HG03280 (cell line): ENCODE data around the gene PDZD8.

Experiments
- ATAC-seq: cut with Tn5 transposase; IDR thresholded peaks from one replicate; pipeline ENCODE4 v1.9.1; 2021; ENCODE audit warnings: mild to moderate bottlenecking, moderate library complexity; ENCODE audit not compliant: unreplicated experiment

Gene PDZD8

GRCh38 chr10:117391436-117392205 lies 16.4 kb upstream of the PDZD8 start:
- no peak for ATAC-seq

GRCh38 chr10:117390420-117390819 lies 15.2 kb upstream of the PDZD8 start:
- no peak for ATAC-seq

GRCh38 chr10:117386805-117387204 lies 11.6 kb upstream of the PDZD8 start:
- ATAC-seq = no peak

- ATAC-seq = no peak
Observed at GRCh38 chr10:117382861-117383260, 7.6 kb upstream of the PDZD8 start.

- ATAC-seq = peak; percentile 31
Observed at GRCh38 chr10:117374506-117375359, 507 bp downstream of the PDZD8 start.

- ATAC-seq = no peak
Observed at GRCh38 chr10:117373823-117374505, 1.3 kb downstream of the PDZD8 start.

GRCh38 chr10:117370205-117370604 lies 5.0 kb downstream of the PDZD8 start:
- ATAC-seq = no peak

GRCh38 chr10:117367718-117368117 lies 7.5 kb downstream of the PDZD8 start:
- no peak for ATAC-seq

GRCh38 chr10:117366741-117367140 lies 8.5 kb downstream of the PDZD8 start:
- ATAC-seq = no peak

- ATAC-seq = no peak
Observed at GRCh38 chr10:117365612-117366011, 9.6 kb downstream of the PDZD8 start.

GRCh38 chr10:117364110-117364960 lies 10.9 kb downstream of the PDZD8 start:
- ATAC-seq = no peak

- ATAC-seq = no peak
Observed at GRCh38 chr10:117363028-117363427, 12.2 kb downstream of the PDZD8 start.

- no peak for ATAC-seq
Observed at GRCh38 chr10:117362313-117362712, 12.9 kb downstream of the PDZD8 start.

- no peak for ATAC-seq
Observed at GRCh38 chr10:117360994-117361667, 14.1 kb downstream of the PDZD8 start.

- ATAC-seq = no peak
Observed at GRCh38 chr10:117360016-117360415, 15.2 kb downstream of the PDZD8 start.

GRCh38 chr10:117355072-117355471 lies 20.2 kb downstream of the PDZD8 start:
- no peak for ATAC-seq

- ATAC-seq = no peak
Observed at GRCh38 chr10:117353684-117354083, 21.6 kb downstream of the PDZD8 start.

GRCh38 chr10:117352724-117353123 lies 22.5 kb downstream of the PDZD8 start:
- ATAC-seq = no peak

- no peak for ATAC-seq
Observed at GRCh38 chr10:117351996-117352395, 23.2 kb downstream of the PDZD8 start.

GRCh38 chr10:117351558-117351957 lies 23.7 kb downstream of the PDZD8 start:
- ATAC-seq = no peak
